Measurements from ENCODE around the gene SYT13.
"Not testable (repeated sequence)": the region's sequence is repeated elsewhere in the genome, so short reads cannot be mapped to it uniquely, and the experiment has no call there.

Gene SYT13

DNA sequence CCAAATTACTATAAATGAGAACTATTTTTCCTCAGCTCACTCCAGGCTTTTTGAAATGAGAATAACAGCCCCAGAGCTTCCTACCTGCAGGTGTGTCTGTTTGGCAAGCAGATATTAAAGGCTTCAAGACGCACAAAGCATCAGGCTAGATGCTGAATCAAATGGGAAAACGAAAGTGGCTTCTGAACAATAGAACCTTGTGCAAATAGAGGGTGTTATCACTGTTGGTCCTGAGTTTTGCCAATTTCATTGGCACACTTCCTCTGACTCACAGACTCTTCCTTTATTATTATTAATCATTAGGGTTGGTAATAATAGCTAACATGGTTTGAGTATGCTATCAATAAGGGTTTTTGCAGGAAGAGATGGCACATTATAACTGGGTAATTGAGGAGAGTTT, 13.4 kb downstream of the SYT13 start:
- no peak for DNase-seq

DNA sequence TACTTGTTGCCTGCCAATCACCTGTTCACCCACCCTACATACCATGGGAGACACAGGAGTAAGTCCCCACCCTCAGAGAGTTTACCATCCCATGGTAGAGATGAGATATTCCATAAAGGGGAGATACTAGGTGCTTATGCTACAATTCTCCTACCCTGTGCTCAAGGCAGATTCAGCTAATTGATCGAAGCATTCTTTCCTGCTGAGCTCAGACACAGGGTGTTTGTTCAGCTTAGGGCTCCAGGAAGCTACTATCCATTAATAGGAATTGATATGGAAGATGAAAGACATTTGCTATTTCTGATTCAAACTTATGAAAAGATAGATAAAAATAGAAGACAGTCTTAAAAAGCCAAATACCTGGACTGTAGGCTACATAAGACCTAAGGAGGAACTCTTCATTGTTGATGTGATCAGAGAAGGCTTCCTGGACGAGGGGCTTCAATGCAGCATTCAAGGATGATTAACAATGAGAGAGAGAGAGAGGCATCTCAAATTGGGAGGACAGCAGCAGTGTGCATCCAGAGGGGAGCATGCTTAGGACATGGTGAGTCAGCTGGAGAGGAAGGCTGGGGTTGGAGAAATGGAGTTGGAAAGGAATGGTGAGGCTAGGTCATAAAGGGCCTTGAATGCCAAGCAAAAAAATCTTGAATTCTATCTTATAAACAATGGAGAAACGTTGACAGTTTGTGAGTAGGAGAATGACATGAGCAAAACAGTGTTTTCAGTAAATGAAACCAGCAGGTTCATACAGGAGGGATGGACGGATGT, 15.0 kb downstream of the SYT13 start:
- DNase-seq: no peak

DNA sequence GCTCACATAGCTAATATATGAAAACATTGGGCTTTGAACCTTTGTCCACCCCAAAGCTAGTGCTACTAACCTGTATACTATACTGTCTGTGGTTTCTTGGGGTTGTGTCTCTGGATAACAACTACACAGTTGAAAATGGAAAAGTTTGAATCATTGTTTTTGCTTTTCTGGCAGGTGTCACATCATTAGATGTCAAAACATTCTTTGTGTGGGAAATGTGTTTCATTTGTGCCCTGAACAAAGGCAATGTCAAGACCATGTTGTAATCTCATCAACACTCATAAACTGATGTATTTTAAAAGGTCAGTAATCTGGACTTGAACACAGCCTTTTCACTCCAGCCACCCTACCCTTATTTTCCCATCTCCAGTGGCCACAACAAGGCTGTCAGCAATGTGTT, 16.5 kb downstream of the SYT13 start:
- no peak for DNase-seq

GRCh38 chr11:45267652-45268299, 18.4 kb downstream of the SYT13 start:
- no peak for DNase-seq

- DNase-seq: no peak
Measured at GRCh38 chr11:45267052-45267451, 19.1 kb downstream of the SYT13 start.

DNA sequence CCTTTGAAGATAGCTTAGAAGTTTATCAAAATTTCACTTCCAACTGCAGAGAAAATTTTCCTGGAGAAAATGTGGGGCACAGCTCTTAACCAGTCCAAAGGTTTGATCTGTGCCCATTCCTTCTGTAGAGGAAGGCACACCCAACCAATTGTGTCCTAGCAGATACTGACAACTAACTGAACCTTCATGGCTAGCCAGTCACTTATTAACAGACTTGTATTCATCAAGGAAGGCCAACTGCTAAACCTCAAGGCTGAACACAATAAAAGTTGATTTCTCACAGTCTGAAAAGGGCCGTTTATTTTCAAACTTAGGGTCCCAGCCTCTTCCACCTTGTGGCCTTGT, 19.5 kb downstream of the SYT13 start:
- DNase-seq: no peak

GRCh38 chr11:45265969-45266675, 20.0 kb downstream of the SYT13 start:
- no peak for DNase-seq

DNA sequence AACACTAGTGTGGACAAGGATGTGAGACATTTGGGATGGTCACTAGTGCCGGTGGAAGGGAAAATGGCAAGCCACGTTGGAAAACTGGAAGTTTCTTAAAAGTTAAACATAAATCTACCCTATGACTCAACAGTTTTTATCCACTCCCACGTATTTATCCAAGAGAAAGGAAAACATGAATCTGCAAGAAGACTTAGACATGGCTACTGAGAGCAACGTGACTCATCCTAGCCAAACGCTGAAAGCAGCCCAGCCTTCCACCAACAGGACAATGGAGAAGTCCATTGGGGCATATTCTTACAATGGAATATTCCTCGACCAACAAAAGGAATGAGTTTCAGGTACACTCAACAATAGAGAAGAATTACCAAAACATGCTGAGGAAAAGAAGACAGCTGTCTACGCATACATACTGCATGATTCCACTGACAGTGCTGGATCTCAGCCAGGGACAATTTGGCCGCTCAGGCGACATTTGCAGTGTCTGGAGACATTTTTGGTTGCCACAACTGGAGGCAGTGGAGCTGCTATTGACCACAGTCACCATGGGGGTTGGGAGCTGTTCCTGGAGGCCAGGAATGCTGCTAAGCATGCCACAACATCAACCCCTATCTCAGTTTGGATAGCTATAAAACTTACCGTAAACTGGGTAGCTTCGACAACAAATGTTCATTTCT, 21.2 kb downstream of the SYT13 start:
- DNase-seq: no peak

- DNase-seq: no peak
Measured at GRCh38 chr11:45263773-45264172, 22.4 kb downstream of the SYT13 start.

DNA sequence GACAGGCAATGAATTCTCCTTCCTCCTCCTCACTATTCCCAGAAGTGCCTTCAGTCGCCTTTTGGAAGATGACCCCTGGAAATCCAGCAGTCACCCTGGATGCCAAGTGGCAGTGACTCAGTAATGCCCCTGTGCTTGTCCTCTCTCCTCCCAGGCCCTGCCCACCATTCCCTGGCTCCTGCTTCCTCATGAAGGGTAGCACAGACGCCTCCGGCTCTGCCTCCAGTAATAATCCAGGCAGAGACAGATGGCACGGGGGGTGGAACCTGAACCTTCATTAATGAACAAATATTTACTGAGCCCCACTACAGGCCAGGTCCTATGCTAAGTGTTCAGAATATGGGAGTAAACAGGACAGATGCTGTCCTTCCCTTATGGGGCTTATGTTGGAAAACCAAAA, 23.2 kb downstream of the SYT13 start:
- DNase-seq: no peak

DNA sequence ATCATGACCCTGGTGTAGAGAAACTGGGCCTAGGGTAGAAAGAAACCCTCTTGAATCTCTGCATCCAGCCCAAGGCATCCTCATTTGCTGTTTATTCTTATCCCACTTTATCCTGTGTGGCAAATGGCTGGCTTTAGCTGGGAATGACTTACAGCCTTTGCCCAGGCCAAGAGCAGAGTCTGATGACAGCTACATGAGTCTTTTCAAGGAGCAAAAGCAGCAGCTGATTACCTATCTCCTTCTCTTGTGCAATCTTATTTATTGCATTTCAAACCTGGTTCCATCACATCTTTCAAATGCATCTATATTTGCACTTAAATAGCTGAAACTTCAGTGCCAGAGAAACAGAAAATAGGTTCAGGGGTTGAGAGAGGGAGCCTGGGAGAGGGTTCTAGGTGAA, 26.1 kb downstream of the SYT13 start:
- DNase-seq: no peak

DNA sequence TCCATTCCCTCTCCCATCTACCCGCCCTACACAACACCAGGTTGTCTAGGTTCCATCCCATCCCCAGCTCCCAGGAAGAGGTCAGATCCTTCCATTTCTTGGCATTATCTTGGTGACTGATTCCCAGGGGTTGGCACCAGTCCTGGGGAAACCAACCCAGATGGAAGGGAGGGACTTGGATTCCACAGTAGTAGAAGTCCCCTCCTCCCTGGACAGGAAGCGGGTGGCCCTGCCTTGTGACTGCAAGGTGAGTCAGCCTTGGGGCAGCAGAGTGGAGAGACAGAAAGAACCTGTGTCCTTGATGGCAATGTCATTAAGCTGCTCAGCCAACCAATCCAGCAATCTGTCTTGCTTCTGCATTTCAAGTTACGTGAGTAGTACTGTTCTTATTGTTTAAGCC, 26.5 kb downstream of the SYT13 start:
- no peak for DNase-seq

DNA sequence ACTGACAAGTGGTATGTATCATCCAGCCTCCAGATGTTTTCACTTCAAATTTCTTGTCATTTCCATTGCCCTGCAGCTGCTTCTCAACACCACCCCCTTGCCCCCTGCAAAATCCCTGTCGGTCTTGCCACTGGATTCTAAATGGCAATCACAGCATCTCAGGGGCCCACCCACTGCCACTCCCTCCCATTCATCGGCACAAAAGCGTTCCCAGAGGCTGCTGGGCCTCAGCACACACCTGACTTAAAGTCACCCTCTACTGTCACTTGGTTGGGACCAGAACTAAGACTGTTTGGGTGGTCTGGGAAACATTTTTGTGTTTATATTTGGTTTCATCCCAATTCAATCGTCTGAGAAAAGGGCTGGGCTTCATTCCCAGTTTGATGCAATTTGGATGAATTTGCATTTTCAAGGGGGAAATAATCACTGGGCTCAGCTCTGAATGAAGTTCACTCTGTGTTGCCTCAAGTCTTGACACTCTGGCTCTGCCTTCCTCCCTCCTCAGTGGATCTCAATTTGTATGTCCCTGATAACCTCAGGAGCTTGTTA, 27.1 kb downstream of the SYT13 start:
- no peak for DNase-seq

GRCh38 chr11:45254070-45254469, 32.1 kb downstream of the SYT13 start:
- no peak for DNase-seq

DNA sequence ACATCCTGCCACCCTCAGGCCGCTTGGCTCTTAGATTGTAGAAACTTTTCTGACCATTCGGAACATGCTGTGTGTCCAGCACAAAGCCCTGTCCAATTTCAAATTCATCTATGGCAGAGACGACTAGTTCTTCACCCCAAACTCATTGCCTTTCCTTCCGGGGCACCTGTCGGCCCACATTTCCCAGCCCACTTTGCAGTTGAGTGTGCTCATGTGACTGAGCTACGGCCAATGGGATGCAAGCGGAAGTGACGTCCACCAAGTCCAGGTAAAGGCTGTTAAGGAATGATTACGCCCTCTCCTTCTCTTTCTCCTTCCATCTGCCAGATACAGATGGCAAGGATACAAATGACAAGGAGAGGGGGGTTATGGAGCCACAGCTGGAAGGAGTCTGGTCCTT, 32.5 kb downstream of the SYT13 start:
- no peak for DNase-seq

- DNase-seq: no peak
Measured at GRCh38 chr11:45252877-45253276, 33.3 kb downstream of the SYT13 start.

GRCh38 chr11:45252134-45252856, 33.8 kb downstream of the SYT13 start:
- DNase-seq: no peak

DNA sequence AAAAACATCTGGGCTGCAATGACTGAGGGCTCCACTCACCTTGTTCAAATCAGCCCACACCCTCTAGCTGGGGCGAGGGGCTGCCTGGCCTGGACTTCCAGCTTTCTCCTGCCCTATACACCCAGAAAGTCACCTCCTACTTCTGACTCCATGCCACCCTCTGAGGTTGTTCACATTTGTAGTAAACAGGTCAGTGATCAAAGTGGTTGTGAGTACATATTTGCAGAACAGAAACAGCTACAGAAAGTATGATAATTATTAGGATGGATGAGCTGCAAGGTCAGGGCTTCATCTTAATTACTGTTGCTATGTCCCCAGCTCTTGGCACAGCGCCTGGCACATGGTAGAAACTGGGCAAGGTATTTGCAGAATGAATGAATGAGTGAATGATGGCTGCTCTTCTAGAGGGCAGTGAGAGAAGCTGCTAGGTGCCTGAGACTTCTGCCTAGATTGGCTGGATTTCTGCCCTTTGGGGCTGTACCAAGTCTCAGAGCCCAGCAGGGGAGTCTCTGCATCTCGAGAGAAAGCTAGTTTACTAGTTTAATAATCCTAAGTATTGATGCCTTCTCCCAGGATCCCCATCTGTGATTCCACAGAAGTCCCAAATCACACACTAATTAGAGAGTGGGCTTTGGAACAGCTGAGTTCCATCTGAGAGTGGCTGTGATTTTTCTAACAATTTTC, 36.0 kb downstream of the SYT13 start:
- DNase-seq: no peak

DNA sequence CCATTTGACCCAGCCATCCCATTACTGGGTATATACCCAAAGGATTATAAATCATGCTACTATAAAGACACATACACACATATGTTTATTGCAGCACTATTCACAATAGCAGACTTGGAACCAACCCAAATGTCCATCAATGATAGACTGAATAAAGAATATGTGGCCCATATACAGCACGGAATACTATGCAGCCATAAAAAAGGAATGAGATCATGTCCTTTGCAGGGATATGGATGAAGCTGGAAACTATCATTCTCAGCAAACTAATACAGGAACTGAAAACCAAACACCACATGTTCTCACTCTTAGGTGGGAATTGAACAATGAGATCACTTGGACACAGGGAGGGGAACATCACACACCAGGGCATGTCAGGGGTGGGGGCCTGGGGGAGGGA, 36.8 kb downstream of the SYT13 start:
- not testable (repeated sequence) for DNase-seq

DNA sequence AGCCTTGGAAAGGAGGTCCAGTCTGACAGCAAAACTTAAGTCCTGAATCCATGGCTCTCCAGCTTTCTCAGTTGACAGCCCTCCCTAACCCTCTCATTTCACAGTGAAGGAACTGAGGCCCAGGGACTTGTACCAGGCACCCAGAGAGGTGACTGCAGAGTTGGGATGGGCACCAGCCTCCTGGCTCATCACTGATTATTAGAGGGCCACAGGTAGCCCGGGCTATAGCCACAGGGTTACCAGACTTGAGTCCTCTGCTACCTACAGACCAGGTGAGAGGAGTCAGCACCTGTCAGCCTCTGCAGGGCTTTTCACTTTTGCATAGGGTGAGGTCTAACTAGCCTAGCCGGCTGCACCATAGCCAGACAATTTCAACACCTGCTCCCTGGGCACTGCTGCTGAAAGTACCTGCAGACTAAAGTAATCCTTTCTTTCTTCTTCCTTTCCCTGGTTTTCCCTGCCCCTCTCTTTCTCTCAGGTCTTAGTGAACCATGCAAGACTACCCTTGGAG, 37.6 kb downstream of the SYT13 start:
- DNase-seq: no peak

- DNase-seq: no peak
Measured at GRCh38 chr11:45247433-45247832, 38.7 kb downstream of the SYT13 start.

DNA sequence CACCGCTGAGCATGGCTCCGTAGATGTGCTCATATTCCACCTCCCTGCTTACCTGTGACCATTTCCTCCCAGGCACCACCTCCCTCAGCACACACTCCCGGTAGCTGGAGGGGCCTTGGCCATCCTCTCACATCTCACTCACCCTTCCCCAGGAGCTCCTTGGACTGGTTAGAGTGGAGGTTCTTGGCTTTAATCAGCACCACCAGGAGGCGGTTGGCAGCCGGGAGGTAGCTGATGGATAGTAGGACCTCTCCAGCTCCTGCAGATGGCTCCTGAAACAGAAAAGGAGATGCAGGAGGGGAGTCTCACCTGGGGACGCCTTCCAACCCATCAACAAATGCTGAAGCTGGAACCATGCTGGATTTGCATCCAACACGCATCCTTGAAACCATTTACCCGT, 39.9 kb downstream of the SYT13 start:
- no peak for DNase-seq

All from activated effector memory CD4-positive, alpha-beta T cell treated with Interleukin-2 at 50 U/mL for 16 hours (primary cell).